GM12874 (cell line): ENCODE results near the gene KAZN.

ENCODE experiments used
- TF ChIP-seq, protein P1 (sequence below): IDR thresholded peaks from 2 replicates; pipeline ENCODE4 v1.5.1; 2011; ENCODE audit warnings: low read depth, mild to moderate bottlenecking, control low read depth, low read length, moderate library complexity; ENCODE audit not compliant: insufficient read depth

KAZN gene

DNA sequence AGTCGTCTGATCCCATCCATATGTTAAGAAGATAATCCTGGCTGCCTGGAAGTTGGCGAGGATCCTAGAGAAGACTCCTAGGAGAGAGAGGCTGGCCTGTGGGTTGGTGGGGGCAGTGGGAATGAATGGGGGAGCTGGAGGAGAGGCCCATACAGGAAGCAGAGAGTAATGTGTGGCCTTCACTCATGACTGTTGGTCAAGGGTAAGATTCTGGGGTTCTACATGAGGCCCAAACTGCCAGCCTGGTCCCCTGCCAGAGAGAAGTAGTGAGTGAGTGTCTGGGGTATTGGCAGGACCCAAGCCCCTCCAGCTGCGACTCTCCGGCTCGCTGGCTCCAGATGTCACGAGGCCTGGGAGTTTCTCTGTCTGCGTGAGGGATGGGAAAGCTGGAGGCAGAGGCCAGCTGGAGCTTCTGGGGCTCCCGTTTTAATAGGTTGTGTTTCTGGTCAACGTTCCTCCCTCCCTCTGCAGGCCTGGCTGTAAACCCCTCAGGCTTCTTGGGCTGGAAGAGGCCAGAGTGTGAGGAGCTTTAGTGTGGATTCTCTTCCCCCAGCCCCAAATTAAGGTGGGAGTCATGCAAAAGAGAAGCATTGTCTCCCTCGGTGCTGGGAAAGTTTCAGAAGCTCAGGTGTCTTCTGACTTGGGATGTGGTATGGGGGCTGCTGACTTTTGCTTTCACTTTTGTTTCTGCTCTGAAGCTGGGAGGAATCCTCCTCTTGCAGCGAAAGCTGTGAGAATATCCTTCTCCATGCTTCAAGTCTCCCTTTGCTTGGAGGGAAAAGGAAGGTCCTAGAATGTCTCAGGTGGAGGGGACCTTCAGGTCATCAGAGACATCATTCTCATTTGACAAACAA is 557.6 kb downstream of the KAZN start:
- TF ChIP-seq, protein P1, sequence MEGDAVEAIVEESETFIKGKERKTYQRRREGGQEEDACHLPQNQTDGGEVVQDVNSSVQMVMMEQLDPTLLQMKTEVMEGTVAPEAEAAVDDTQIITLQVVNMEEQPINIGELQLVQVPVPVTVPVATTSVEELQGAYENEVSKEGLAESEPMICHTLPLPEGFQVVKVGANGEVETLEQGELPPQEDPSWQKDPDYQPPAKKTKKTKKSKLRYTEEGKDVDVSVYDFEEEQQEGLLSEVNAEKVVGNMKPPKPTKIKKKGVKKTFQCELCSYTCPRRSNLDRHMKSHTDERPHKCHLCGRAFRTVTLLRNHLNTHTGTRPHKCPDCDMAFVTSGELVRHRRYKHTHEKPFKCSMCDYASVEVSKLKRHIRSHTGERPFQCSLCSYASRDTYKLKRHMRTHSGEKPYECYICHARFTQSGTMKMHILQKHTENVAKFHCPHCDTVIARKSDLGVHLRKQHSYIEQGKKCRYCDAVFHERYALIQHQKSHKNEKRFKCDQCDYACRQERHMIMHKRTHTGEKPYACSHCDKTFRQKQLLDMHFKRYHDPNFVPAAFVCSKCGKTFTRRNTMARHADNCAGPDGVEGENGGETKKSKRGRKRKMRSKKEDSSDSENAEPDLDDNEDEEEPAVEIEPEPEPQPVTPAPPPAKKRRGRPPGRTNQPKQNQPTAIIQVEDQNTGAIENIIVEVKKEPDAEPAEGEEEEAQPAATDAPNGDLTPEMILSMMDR = no peak

DNA sequence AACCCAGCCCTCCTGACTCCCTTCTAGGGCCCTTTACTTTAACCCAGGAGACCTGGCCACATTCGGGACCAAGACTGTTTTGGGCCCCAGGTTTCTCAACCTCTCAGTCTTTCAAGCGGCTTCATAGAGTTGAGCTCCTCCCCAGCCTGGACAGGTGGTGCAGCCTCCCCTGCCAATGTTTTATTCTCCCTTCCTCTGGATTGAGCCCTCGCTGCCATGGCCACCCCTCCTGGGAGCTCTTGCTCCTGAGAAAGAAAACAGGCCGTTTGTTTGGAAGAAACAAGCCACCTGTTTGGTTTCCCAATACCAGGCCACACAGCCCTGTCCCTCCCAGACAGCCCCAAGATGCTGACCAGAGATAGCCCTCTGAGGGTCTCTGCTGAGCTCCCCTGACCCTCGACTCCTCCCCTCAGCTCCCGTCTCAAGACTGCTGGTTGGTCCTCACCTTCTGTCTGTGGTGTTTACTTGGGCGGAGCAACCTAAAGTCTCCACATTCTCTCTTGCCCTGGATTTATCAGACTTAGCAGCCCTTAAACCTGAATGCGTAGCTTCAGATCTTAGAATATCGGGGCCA is 558.4 kb downstream of the KAZN start:
- TF ChIP-seq, protein P1 = no peak

DNA sequence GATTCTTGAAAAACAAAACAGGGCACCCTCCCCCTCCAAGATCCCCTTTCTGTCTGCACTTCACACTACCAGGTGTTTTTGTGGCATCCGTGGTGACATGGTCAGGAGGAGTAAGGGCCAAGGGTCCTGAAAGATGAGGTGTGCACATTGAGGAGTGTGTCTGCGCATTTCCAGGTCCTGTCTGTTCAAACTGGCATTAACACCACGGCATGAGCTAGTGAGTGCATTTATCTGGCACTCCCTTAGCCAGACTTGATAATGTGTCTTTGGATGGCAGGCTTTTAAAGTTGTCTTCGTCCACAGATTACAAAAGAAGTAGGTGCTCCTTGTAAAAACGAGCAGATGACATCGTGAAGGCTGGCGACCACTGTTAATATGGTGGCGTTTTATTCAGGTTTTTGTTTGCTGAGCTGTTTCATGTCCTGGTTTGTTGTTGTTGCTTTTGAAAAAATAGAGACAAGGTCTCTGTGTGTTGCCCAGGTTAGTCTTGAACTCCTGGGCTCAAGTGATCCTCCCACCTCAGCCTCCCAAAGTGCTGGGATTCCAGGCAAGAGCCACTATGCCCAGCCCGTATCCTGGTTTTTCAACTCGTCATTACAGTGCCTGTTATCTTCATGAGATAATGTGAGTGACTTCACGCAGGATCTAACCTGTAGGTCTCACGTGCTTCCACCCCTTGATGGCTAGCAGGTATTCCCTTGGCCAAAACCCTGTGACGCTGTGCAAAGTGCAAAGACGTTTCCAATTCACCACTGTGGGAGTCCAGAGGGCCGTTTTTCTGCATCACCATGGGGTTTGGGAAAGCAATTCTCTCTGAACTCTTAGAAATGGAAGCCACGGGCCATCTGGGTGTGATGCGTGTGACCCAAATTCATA is 559.3 kb downstream of the KAZN start:
- TF ChIP-seq, protein P1 = no peak

DNA sequence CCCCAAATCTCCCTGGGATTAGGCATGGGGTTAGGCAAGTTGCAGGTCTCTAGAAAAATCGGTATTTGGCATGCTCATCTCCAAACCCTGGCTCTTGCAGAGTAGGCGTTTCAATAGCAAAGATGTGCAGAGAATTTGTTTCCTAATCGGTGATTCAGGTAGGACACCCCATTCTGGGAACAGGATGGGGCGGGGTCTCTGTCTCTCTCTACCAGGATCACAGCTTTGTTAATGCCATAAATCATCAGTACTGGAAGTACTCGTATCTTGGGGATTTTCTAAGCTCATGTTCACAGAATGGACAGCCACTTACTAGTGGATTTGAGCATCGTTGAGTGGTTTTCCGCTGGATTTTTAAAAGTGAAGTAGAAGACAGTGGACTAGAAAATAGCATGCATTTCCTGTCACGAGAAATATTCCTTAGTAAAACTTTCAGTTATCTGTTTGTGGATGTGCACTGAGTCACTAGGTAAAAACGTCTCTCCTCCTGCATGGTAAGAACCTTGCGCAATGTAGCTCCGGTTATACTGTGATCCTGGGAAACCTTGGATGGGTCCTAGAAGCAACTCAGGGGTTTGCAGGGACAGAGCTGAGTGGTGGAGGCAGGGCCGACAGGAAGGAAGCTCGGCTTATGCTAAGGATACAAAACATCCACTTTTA is 560.2 kb downstream of the KAZN start:
- TF ChIP-seq, protein P1 = no peak

DNA sequence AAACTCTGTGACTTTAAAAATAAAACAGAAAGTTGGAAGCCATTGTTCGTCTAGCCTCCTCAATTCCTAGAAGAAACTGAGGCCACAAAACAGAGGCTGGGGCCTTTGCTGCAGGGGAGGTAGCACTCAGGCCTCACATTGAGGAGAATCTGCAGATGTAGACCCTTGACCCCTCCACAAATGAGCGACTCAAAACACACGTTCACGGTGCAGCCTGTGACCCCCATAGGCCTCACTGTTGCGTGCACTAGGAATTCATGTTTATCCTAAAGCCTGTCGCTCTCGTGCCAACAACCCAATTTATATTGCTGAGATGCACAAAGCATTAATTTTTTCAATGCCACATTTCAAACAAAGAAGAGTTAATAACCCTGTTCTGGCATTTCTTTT is 560.7 kb downstream of the KAZN start:
- TF ChIP-seq, protein P1 = no peak

DNA sequence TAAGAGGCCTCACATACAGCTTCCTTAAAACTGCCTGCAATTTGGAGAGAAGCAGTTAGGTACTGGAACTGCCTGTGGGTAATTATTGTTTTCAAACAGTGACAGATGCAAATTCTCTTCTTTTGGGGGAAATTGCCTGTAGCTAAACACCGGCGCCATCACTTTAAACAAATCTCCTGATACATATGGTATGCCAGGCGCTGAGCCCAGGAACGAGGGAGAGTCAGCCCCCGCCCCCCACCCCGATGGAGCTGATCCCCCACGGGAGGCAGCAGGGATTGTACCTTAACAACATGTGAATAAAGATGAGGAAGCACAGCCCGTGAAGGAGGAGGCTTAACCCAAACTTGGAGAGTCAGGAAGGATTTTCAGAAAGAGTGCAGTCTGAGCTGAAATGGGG is 562.1 kb downstream of the KAZN start:
- TF ChIP-seq, protein P1 = no peak
